Skeletal muscle cell (primary cell): ENCODE measurements around the gene LAS1L.
A peak's percentile ranks its signal among the peaks of the same experiment; 100 is the strongest.
"Not testable (repeated sequence)": the region's sequence is repeated elsewhere in the genome, so short reads cannot be mapped to it uniquely, and the experiment has no call there.

ENCODE experiments used
- DNase-seq: peaks from one replicate; pipeline ENCODE4 v3.0.0-alpha.2; 2010; ENCODE audit warnings: low read depth
- H3K4me3 ChIP-seq: 2 replicates; pipeline ENCODE4 v1.5.1; 2011; ENCODE audit warnings: low read depth, mild to moderate bottlenecking, control low read depth, low read length, moderate library complexity

The LAS1L gene

GRCh38 chrX:65534450-65535292 lies at the start of gene LAS1L:
TSS of gene LAS1L (minus strand) at chrX:65534787. CDS start at chrX:65534715, 72 bp downstream.
- DNase-seq, result peak; percentile 76
- H3K4me3 ChIP-seq, result peak within 1 kb of the TSS; percentile 76

GRCh38 chrX:65582450-65583082 lies 48.0 kb upstream of the LAS1L start:
- H3K4me3 ChIP-seq, result no peak overlapping the region

DNA sequence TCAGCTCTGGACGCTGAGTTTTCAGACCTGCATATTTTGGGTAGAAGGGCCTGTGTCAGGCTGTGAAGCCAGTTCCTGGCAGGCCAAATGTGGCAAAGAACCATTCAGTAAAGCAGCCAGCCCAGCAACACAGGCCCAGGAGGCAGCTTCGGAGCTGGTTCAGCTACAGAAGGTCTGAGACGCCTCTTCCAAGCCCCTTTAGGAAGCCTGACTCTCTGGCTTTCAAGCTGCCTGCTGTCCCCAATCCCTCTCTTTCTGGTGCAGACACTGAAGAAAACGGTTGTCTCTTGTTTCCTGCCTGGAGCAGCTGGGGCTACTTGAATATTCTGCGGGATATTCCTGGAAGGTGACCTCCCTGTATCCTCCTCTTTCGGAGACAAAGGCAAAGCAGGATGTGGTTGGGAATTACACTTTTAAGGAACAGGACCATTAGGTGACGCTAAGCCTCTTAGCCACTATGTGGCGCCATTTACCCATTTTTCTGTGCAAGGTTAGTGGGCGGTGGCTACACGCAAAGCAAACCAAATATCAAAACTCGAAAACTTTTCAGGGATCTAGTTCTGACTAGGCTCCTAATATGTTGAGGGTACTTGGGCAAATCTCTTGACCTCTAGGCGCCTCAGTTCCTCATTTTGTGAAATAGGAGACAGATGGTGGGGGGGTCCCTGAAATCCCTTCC lies 47.2 kb upstream of the LAS1L start:
- no peak overlapping the region for H3K4me3 ChIP-seq
- DNase-seq, result no peak

More at GRCh38 chrX:65582450-65583082, 48.0 kb upstream of the LAS1L start:
- DNase-seq, result no peak

DNA sequence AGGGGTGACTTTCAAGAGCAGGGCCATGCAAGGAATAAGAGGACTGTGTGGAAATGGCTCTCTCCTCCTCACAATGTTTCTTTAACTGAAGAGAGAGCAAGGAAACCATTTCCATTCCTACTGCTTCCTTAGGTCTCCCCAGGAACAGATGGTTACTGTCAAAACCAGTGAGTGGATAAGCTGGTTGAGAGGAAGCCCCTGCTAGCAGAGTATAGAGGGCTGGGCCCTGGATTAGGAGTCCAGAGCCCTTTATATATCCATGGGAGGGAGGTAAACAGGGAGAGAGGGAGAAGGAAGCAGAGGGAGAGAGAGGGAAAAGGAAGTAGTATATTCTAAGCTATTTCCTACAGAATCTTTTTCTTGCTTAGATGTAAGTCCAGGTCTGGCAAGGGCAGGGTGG lies 43.8 kb upstream of the LAS1L start:
- H3K4me3 ChIP-seq, result no peak overlapping the region
- no peak for DNase-seq

- DNase-seq, result no peak
- no peak overlapping the region for H3K4me3 ChIP-seq
These were observed 41.6 kb upstream of the LAS1L start for GRCh38 chrX:65576160-65576559.

DNA sequence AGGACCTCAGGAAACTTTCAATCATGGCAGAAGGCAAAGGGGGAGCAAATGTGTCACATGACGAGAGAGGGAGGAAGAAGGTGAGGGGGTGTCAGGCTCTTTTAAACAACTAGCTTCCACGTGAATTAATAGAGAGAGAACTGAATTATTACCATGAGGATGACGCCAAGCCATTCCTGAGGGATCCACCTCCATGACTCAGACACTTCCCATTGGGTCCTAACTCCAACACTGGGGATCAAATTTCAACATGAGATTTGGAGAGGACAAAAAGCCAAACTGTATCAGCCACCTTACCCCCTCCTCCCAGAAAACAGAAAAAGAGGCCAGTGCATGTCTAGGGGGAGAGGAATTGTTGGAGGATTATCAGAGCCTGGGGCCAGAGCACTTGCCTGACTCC lies 40.4 kb upstream of the LAS1L start:
- H3K4me3 ChIP-seq, result no peak overlapping the region
- no peak for DNase-seq

DNA sequence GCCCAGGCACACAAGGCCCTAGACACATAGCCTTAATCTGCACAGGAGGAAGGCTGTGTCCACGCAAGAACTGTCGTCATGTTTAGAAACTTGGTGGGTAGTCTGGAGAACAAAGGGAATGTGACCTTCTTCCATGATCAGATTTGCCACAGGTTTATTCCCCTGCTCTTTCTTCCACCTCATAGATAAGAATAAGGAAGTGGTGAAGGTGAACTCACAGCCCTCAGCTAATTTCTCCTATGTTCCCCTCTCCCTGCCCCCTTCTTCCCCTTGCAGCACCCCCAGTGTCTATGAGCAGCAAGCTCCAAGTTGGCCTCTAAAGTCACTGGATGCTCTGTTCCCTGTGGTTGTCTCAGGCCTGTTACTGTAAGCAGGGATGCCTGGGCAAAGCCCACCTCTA lies 39.8 kb upstream of the LAS1L start:
- DNase-seq, result no peak
- H3K4me3 ChIP-seq, result no peak overlapping the region

GRCh38 chrX:65572971-65573370 lies 38.4 kb upstream of the LAS1L start:
- H3K4me3 ChIP-seq, result no peak overlapping the region
- DNase-seq, result no peak

GRCh38 chrX:65562850-65563249 lies 28.3 kb upstream of the LAS1L start:
- not testable (repeated sequence) for DNase-seq, H3K4me3 ChIP-seq

GRCh38 chrX:65551489-65552339 lies 17.1 kb upstream of the LAS1L start:
- no peak for DNase-seq
- H3K4me3 ChIP-seq, result no peak overlapping the region

DNA sequence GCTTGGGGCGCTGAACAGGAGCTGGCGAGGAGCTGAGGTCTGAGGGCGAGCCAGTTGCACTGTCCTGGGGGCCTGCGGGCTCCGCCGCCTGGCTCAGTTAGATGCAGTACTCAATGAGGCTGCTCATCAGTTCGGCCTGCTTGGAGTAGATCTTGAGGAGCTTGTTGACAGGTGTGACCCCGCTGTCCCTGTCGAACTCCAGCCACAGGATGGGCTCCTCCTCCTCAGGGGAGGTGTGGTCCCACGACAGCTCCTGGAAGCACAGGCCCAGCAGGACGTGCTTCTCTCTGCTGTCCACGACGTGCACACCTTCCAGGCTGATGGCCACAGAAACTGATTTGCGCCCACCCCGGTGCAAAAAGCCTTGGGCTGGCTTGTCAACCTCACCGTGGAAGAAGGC lies 16.5 kb upstream of the LAS1L start:
- H3K4me3 ChIP-seq, result no peak overlapping the region
- DNase-seq, result no peak

DNA sequence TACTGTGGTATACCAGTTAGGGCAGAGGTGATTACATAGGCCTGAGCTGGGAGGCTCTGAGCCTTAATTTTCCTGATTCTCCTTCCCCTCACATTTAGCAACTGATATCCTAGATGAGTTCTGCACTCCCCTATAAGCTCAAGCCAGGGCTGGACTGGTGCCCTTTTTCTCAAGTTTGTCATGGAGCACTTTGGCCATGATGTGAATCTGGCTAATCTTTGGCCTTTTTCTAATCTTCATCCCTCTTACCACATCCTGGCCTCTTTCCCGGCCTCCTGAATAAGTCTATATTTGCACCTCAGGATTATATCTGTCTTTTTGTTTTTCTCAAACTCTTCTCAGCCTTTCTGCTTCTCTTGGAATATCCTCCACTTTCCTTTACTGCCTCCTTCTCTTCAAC lies 10.9 kb upstream of the LAS1L start:
- DNase-seq, result no peak
- no peak overlapping the region for H3K4me3 ChIP-seq

DNA sequence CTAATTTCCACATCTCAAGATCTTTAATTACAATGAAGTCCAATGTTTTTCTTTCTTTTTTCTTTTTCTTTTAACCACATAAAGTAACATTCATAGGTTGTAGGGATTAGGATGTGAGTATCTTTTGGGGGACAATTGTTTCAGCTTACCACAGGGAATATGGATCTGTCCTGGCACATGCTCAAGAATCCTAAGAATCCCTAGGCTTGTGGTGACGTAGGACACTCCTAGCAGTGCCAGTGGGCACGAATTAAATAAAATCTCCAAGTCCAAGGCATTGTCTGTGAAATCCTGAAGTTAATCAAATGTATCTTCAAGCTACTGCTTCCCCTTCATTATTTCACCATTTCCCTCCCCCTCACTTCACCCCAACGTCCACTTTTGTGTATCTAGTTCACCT lies 2.6 kb upstream of the LAS1L start:
- H3K4me3 ChIP-seq, result no peak overlapping the region
- DNase-seq, result no peak

GRCh38 chrX:65536291-65536690 lies 1.7 kb upstream of the LAS1L start:
- DNase-seq, result no peak
- H3K4me3 ChIP-seq, result no peak overlapping the region

DNA sequence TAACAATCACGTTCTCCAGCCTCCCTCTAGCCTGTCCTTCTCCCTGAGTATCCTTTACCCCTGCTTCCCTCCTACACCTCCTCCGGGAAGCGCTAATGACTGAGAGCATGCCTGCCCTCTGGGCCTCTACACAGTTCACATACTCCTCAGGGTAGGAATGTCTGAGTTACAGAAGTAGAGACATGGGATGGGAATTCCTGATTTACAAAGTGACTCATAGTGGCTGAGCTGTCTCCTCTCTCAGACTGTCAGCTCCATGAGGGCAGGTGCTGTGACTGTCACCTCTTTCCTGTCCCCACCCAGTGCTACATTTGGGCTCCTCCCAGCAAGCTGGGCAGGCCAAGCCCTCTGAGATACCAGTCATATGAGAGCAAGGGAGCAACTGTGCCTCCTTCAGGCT lies 2.6 kb downstream of the LAS1L start:
- H3K4me3 ChIP-seq, result no peak overlapping the region
- no peak for DNase-seq

- no peak for DNase-seq
- no peak overlapping the region for H3K4me3 ChIP-seq
These were observed 5.8 kb downstream of the LAS1L start for GRCh38 chrX:65528705-65529340.

DNA sequence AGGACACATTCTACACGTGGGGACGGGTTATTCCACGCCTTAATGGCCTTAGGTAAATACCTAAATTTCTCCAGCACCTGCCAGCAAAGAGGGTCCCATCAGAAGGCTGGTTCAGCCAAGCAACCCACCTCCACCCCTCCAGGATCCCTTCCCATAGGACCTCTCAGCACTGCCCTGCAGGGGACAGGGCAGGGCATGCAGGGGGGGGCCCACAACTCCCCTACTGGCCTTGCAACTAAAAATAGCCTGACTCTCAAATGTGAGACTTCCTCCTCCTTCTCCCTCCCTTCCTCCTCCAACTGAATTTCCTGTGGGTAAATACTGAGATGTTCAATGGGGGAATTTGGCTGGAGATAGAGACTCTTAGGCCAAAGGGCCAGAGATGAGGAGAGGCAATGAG lies 6.3 kb downstream of the LAS1L start:
- H3K4me3 ChIP-seq, result no peak overlapping the region
- no peak for DNase-seq

DNA sequence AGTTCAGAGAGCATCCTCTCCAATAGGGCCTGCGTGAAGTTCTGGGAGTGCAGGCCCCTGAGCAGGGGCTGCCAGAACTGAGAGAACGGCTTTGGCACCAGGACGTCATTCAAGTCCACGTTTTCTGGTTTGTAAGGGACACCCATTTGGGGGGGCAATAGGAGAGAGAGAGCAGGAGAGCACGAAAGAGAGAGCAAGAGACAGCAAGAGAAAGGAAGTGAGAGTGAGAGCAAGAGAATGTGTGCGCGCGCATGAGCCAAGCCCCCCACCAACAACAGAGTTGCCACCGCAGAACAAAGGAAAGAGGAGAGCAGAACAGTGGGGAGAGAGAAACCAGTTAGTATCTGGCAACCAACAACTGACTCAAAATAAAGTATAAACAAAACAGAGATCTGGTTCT lies 10.4 kb downstream of the LAS1L start:
- DNase-seq, result no peak
- no peak overlapping the region for H3K4me3 ChIP-seq

- DNase-seq, result peak; percentile 19
- no peak overlapping the region for H3K4me3 ChIP-seq
These were observed 11.7 kb downstream of the LAS1L start for GRCh38 chrX:65522739-65523372.
